ENCODE data around the gene KDM3B. TPM values are rescaled to one million over a fixed set of nuclear protein-coding genes. Genes with fewer than 3 reads are reported as not detected.
A peak's percentile ranks its signal among the peaks of the same experiment; 100 is the strongest.

KDM3B gene
- total RNA-seq, 1 donor from 2014 or later: 97.7 TPM

GRCh38 chr5:138351517-138351916 lies 968 bp upstream of the KDM3B start:
- Mint-ChIP-seq H3K4me3 (peak overlapping the region; percentile 74), H3K27ac (peak overlapping the region; percentile 55)

DNA sequence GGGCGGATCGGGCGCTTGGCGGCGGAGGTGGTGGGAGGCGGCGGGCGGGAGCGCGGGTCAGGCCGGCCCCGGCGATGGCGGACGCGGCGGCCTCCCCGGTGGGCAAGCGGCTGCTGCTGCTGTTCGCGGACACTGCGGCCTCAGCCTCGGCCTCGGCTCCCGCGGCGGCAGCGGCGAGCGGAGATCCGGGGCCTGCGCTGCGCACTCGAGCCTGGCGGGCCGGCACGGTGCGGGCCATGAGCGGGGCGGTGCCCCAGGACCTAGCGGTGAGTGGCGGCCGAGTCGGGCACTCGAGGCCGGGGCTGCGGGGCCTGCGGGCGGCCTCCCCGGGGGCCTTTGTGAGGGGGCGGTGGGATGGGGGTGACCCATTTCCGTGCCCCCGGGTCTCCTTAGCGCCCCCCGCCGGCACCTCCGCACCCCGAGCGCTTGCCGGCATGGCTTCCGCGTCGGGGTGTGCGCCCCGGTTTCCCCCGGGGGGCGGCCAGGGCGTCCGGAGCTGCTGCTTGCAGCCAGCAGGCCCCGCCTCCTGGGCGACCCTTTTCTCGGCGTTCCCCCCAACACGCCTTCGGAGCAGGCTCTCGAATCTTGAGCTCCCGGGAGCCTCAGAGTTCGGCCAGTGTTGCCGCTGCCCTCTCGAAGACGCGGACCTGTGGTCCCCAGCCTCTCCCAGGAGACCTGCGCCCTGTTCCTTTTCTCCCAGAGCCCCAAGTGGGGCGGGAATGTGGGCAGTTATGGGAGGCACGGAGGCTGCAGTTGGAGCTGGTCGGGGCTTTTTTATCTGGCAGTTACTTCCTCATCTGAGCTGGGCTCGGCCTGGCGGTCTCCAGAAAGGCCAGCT lies 456 bp downstream of the KDM3B start:
- Mint-ChIP-seq H3K4me3 (peak overlapping the region; percentile 94), H3K27me3 (no peaks in the 10 kb centered on the region), H3K4me1 (ENCODE audit: unreplicated experiment) (peaks cover 27% of the 10 kb centered on the region), H3K36me3 (peaks cover 23% of the 10 kb centered on the region), H3K9me3 (peaks cover 12% of the 10 kb centered on the region), H3K27ac (peak overlapping the region; percentile 97)
- TF ChIP-seq CTCF (conservative IDR thresholded peaks at IDR 0.05): peak; percentile 64
- DNase-seq (ENCODE audit: extremely low spot score, unreplicated experiment): peak; percentile 76

More at GRCh38 chr5:138351517-138351916, 968 bp upstream of the KDM3B start:
- Mint-ChIP-seq H3K9me3 (peaks cover 12% of the 10 kb centered on the region), H3K36me3 (peaks cover 27% of the 10 kb centered on the region), H3K4me1 (ENCODE audit: unreplicated experiment) (peaks cover 27% of the 10 kb centered on the region), H3K27me3 (no peaks in the 10 kb centered on the region)
- DNase-seq (ENCODE audit: extremely low spot score, unreplicated experiment): no peak
- no peak for TF ChIP-seq CTCF (conservative IDR thresholded peaks at IDR 0.05)

DNA sequence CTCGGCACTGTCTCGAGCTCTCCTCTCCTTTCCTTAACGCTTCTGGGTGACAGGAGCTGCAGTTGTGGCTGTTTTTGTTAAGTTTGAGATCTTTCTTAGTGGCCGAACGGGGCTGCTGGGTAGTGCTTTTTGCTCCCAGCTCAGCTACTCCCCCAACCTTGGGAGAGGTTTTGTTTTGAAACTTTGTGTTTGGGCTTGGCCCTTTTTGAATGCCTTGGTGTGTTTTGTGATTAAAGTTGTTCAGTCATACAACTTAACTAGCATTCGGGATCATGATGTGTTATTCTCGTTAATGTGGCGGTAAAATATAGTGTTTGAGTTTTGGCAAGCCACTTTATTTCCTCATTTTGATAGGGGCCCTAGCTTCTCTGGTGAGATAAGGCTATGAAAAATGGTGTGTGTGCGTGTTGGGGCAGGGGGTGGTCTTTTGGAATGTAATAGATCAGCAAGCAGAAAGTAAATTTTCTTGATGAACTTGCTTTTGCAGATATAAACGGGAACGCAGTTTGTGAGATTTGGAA lies 1.1 kb downstream of the KDM3B start:
- H3K27me3 Mint-ChIP-seq: no peaks in the 10 kb centered on the region
- H3K27ac Mint-ChIP-seq: peak overlapping the region; percentile 97
- peak overlapping the region; percentile 94 for H3K4me3 Mint-ChIP-seq
- H3K4me1 Mint-ChIP-seq (ENCODE audit: unreplicated experiment): peaks cover 27% of the 10 kb centered on the region
- H3K9me3 Mint-ChIP-seq: peaks cover 12% of the 10 kb centered on the region
- peaks cover 23% of the 10 kb centered on the region for H3K36me3 Mint-ChIP-seq
- no peak for TF ChIP-seq CTCF (conservative IDR thresholded peaks at IDR 0.05)
- peak; percentile 20 for DNase-seq (ENCODE audit: extremely low spot score, unreplicated experiment)

GRCh38 chr5:138354387-138354786 lies 1.9 kb downstream of the KDM3B start:
- Mint-ChIP-seq H3K27me3 (no peaks in the 10 kb centered on the region), H3K9me3 (peaks cover 12% of the 10 kb centered on the region), H3K27ac (peak overlapping the region; percentile 97), H3K4me1 (ENCODE audit: unreplicated experiment) (peaks cover 27% of the 10 kb centered on the region), H3K36me3 (peaks cover 23% of the 10 kb centered on the region), H3K4me3 (peak overlapping the region; percentile 94)
- DNase-seq (ENCODE audit: extremely low spot score, unreplicated experiment): peak; percentile 8
- no peak for TF ChIP-seq CTCF (conservative IDR thresholded peaks at IDR 0.05)

GRCh38 chr5:138354926-138355378 lies 2.5 kb downstream of the KDM3B start:
- no peak for DNase-seq (ENCODE audit: extremely low spot score, unreplicated experiment)
- peaks cover 25% of the 10 kb centered on the region for H3K36me3 Mint-ChIP-seq

More at GRCh38 chr5:138354926-138355378, 2.5 kb downstream of the KDM3B start:
- no peak for TF ChIP-seq CTCF (conservative IDR thresholded peaks at IDR 0.05)
- Mint-ChIP-seq H3K4me1 (ENCODE audit: unreplicated experiment) (peaks cover 27% of the 10 kb centered on the region), H3K9me3 (peaks cover 12% of the 10 kb centered on the region), H3K4me3 (peak overlapping the region; percentile 94), H3K27ac (peak overlapping the region; percentile 97), H3K27me3 (no peaks in the 10 kb centered on the region)

Measured in type B pancreatic cell (in vitro differentiated cells).